ENCODE data around the gene SLC16A13. TPM values are rescaled to one million over a fixed set of nuclear protein-coding genes. Genes with fewer than 3 reads are reported as not detected.

SLC16A13 gene
- total RNA-seq, 4 donors from 2014 or later = 0.22 to 1.8 (median 1.1) TPM

DNA sequence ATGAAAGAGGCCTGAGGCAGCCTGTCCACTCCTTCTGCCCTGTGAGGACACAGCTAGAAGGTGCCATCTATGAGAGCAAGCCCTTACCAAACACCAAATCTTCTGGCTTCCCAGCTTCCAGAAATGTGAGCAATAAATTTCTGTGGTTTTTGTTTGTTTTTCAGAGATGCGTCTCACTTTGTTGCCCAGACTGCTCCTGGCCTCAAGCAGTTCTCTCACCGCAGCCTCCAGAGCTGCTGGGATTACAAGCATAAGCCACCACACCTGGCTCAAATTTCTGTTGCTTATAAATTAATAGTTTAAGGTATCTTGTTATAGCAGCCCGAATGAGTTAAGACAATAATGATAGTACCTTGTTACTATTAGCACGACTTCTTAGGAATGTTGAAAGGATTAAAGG is 20.6 kb downstream of the SLC16A13 start:
- TF ChIP-seq POLR2A (IDR thresholded peaks at IDR 0.05) (no peak), EP300 (IDR thresholded peaks at IDR 0.05) (no peak)
- TF ChIP-seq, protein P1, sequence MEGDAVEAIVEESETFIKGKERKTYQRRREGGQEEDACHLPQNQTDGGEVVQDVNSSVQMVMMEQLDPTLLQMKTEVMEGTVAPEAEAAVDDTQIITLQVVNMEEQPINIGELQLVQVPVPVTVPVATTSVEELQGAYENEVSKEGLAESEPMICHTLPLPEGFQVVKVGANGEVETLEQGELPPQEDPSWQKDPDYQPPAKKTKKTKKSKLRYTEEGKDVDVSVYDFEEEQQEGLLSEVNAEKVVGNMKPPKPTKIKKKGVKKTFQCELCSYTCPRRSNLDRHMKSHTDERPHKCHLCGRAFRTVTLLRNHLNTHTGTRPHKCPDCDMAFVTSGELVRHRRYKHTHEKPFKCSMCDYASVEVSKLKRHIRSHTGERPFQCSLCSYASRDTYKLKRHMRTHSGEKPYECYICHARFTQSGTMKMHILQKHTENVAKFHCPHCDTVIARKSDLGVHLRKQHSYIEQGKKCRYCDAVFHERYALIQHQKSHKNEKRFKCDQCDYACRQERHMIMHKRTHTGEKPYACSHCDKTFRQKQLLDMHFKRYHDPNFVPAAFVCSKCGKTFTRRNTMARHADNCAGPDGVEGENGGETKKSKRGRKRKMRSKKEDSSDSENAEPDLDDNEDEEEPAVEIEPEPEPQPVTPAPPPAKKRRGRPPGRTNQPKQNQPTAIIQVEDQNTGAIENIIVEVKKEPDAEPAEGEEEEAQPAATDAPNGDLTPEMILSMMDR (IDR thresholded peaks at IDR 0.05) = no peak
- no peak for DNase-seq (ENCODE audit: low spot score in 2 of 2)
- WGBS, 2 donors = 80 to 83% methylated on average over 4 of the region's 4 CpGs
- H3K4me1 ChIP-seq = no peaks in the 10 kb centered on the region
- H3K4me3 ChIP-seq = no peak overlapping the region
- no peak overlapping the region for H3K27ac ChIP-seq
- H3K36me3 ChIP-seq = no peaks in the 10 kb centered on the region
- no peaks in the 10 kb centered on the region for H3K9me3 ChIP-seq
- H3K27me3 ChIP-seq = no peaks in the 10 kb centered on the region

DNA sequence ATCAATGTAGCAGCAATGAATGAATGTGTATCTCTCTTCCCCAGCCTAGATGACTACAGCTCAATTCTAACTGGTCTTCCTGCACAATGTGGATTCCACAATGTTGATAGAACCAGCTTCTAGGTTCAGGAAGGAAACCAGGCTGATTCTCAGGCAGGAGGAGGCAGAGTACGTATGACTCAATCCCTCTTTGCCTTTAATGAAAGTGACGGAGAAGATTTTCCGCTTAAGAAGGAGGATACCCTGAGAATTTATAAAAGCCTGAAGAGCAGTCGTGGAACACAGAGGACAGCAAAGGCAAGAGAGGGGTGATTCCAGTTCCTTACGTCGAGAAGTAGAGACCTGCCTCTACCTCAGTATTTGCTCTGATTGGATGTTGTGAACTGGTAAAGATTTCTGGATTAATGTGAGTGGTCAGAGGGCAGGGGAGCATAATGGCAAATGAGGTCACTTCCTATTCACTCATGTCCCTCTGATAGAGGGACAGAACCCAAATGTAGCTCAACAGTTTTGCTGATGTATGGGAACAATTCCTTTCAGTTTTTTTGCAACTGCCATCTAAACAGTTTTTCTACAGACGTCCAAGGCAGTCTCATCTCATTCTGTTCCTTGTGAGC is 23.1 kb downstream of the SLC16A13 start:
- no peak overlapping the region for H3K27ac ChIP-seq
- no peaks in the 10 kb centered on the region for H3K27me3 ChIP-seq
- H3K9me3 ChIP-seq = no peaks in the 10 kb centered on the region
- WGBS, 2 donors = 52 to 65% methylated on average over 7 of the region's 7 CpGs
- no peak for DNase-seq (ENCODE audit: low spot score in 2 of 2)
- no peak overlapping the region for H3K4me3 ChIP-seq
- no peaks in the 10 kb centered on the region for H3K4me1 ChIP-seq
- H3K36me3 ChIP-seq = no peaks in the 10 kb centered on the region
- TF ChIP-seq, protein P1 (IDR thresholded peaks at IDR 0.05) = no peak
- TF ChIP-seq EP300 (IDR thresholded peaks at IDR 0.05) = no peak
- no peak for TF ChIP-seq POLR2A (IDR thresholded peaks at IDR 0.05)

DNA sequence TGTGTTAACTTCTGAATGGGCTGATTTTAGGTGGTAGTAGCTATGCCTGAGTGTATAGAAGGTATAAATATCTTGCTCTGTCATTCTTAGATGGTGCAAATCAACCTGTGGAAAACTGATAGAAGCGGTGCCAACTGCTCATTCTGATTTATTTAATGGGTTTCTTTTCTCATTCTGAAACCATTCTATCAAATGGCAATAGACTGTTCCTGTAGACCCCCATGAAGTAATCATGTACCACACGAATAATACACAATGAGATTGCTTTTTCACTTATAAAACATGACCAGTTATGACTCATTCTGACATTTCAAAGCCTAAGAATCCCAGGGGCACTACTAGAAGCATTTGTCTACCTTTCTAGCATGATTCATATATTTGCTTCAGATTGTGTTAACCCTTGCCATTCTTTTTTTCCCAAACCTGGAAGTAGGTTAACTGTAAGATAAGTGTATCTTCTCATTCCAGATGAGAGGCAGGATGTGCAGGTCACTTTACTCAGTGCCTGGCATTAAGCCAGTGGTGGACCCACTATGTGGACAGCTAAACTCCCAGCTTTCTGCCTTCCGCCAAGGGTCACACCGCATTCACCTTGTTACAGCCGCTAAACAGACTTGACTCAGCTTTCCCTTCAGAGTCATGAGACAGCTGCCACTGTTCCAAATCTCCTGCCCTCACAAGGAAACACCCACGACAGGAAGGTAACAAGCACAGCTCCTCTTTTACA is 24.5 kb downstream of the SLC16A13 start:
- TF ChIP-seq EP300 (IDR thresholded peaks at IDR 0.05) = peak in 1 of 2 donors; percentile 37
- TF ChIP-seq, protein P1 (IDR thresholded peaks at IDR 0.05) = no peak
- Histone ChIP-seq H3K9me3 (no peaks in the 10 kb centered on the region), H3K27me3 (no peaks in the 10 kb centered on the region), H3K4me1 (no peaks in the 10 kb centered on the region), H3K4me3 (no peak overlapping the region), H3K27ac (no peak overlapping the region), H3K36me3 (no peaks in the 10 kb centered on the region)
- DNase-seq (ENCODE audit: low spot score in 2 of 2) = no peak
- 49 to 53% methylated on average over 6 of the region's 6 CpGs for WGBS, 2 donors

DNA sequence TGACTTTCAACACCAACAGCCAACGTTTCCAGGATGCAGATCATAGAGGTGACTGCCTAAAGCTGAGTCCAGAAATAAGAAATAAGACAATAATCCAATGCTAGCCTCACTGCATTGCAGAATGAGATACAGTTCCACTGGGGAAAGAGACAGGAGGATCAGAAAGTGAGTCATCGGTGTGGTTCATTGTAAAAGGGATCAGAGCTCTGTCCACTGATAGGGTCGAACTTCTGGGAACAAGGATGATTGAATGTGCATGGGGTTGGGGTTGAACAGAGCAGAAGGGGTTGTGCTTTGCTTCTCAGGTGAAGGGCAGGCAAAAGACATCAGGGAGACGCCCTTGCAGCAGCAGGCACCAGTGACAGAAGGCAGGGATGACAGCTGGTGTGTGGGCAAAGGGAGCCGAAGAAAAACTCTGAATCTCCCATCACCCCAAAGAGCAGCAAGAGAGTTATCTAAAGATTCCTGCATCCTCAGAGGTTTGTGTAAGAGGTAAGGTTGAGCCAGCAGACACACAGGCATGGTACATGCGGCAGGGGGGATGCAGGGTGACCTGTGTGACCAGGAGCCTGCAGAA is 27.8 kb downstream of the SLC16A13 start:
- no peak for DNase-seq (ENCODE audit: low spot score in 2 of 2)
- no peaks in the 10 kb centered on the region for H3K4me1 ChIP-seq
- H3K9me3 ChIP-seq = peaks cover 0 to 13% (median 1%) of the 10 kb centered on the region in 4 donors
- no peak overlapping the region for H3K27ac ChIP-seq
- TF ChIP-seq, protein P1 (IDR thresholded peaks at IDR 0.05) = no peak
- TF ChIP-seq POLR2A (IDR thresholded peaks at IDR 0.05) (no peak), EP300 (IDR thresholded peaks at IDR 0.05) (no peak)
- peaks cover 0 to 6% (median 0%) of the 10 kb centered on the region in 3 donors for H3K36me3 ChIP-seq
- H3K27me3 ChIP-seq = no peaks in the 10 kb centered on the region
- 59 to 66% methylated on average over 6 of the region's 6 CpGs for WGBS, 2 donors
- H3K4me3 ChIP-seq = no peak overlapping the region

DNA sequence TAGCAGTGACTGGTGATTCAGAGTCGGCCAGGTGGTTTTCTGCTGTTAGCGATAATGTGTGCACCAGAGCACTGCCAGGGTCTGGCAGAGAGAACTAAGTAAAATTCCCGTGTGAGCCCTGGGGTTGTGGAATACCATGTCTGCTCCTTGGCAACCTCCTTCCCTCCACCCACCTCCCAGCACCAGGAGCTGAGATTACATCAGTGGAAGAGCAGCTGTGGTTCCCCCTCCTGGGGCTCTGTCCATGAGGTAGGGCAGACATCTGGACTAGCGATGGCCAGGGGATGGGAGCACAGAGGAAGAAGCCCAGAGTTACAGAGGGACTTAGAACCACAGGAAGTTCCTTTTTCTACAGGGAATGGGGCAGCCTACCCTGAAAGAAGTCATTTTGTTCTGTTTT is 28.4 kb downstream of the SLC16A13 start:
- no peak for DNase-seq (ENCODE audit: low spot score in 2 of 2)
- Histone ChIP-seq H3K4me1 (no peaks in the 10 kb centered on the region), H3K9me3 (peaks cover 0 to 18% (median 1%) of the 10 kb centered on the region in 4 donors), H3K27me3 (no peaks in the 10 kb centered on the region), H3K27ac (no peak overlapping the region), H3K36me3 (peaks cover 0 to 6% (median 0%) of the 10 kb centered on the region in 3 donors), H3K4me3 (no peak overlapping the region)
- TF ChIP-seq POLR2A (IDR thresholded peaks at IDR 0.05) (no peak), EP300 (IDR thresholded peaks at IDR 0.05) (no peak)
- TF ChIP-seq, protein P1 (IDR thresholded peaks at IDR 0.05) = no peak
- 45 to 48% methylated on average over 4 of the region's 4 CpGs for WGBS, 2 donors

Measured in tibial nerve (tissue), 4 donors.